Activated T-helper 1 cell treated with anti-CD3 and anti-CD28 coated beads, Interleukin-12 subunit alpha, Interleukin-12 subunit beta, Interleukin-2, Interleukin-4 antibody, amounts not matched to agents 30 ng/mL and 10 ng/mL and 1 ng/mL, durations not matched to agents 14 hours and 24 hours and 36 hours (primary cell): ENCODE data around the gene ZC3H18. TPM values are rescaled to one million over a fixed set of nuclear protein-coding genes. Genes with fewer than 3 reads are reported as not detected.
A peak's percentile ranks its signal among the peaks of the same experiment; 100 is the strongest.

Source experiments
- DNase-seq: peaks from one replicate; pipeline ENCODE4 v3.0.0; 2021; ENCODE audit warnings: low spot score
- H3K27ac Mint-ChIP-seq: one replicate; pipeline ENCODE4 v1.8.0; 2021; ENCODE audit warnings: mild to moderate bottlenecking, mixed read lengths
- H3K27me3 Mint-ChIP-seq: one replicate; pipeline ENCODE4 v1.8.0; 2022; ENCODE audit warnings: mild to moderate bottlenecking, moderate library complexity, mixed read lengths; ENCODE audit not compliant: insufficient read depth
- H3K36me3 Mint-ChIP-seq: one replicate; pipeline ENCODE4 v1.8.0; 2021; ENCODE audit warnings: low read depth, mixed read lengths
- H3K4me1 Mint-ChIP-seq: one replicate; pipeline ENCODE4 v1.8.0; 2021; ENCODE audit warnings: low read depth, mixed read lengths
- H3K4me3 Mint-ChIP-seq: one replicate; pipeline ENCODE4 v1.8.0; 2021; ENCODE audit warnings: mild to moderate bottlenecking, moderate library complexity, mixed read lengths
- H3K9me3 Mint-ChIP-seq: one replicate; pipeline ENCODE4 v1.8.0; 2021; ENCODE audit warnings: mixed read lengths
- intact Hi-C: fragments of 100-400 bp; cut with micrococcal nuclease; formaldehyde crosslinking; loops from one replicate; pipeline ENCODE4 v1.15.1; 2024
- total RNA-seq: library from RNA; stranded (reverse); gene quantifications from 2 replicates; pipeline ENCODE4 v1.2.3, GENCODE V29; 2022

ZC3H18 gene
- total RNA-seq, 1 donor from 2014 or later = 116 TPM

- Mint-ChIP-seq H3K36me3 (peaks cover 16% of the 10 kb centered on the region), H3K9me3 (no peaks in the 10 kb centered on the region), H3K4me3 (peak overlapping the region; percentile 88), H3K27me3 (no peaks in the 10 kb centered on the region), H3K27ac (peak overlapping the region; percentile 96), H3K4me1 (peaks cover 13% of the 10 kb centered on the region)
- intact Hi-C loops = loop anchor here (1.0 to 2.0 kb wide), 7 partner anchors 12 to 199 kb away; partner anchors contain the start of genes CTU2, MVD, RNF166 and SNAI3
- peak; percentile 81 for DNase-seq
Observed at GRCh38 chr16:88651276-88651988, 81.2 kb downstream of the ZC3H18 start.

GRCh38 chr16:88651989-88652761 is 82.0 kb downstream of the ZC3H18 start:
- Mint-ChIP-seq H3K27me3 (no peaks in the 10 kb centered on the region), H3K27ac (peak overlapping the region; percentile 85), H3K9me3 (no peaks in the 10 kb centered on the region), H3K36me3 (peaks cover 16% of the 10 kb centered on the region), H3K4me1 (peaks cover 13% of the 10 kb centered on the region), H3K4me3 (peak overlapping the region; percentile 11)
- intact Hi-C loops = loop anchor here (1.0 to 2.0 kb wide), 7 partner anchors 11 to 200 kb away; partner anchors contain the start of genes CTU2, MVD, RNF166 and SNAI3
- no peak for DNase-seq

GRCh38 chr16:88652762-88653063 is 82.5 kb downstream of the ZC3H18 start:
- peak overlapping the region; percentile 40 for H3K27ac Mint-ChIP-seq
- no peak overlapping the region for H3K4me3 Mint-ChIP-seq
- H3K27me3 Mint-ChIP-seq = no peaks in the 10 kb centered on the region
- H3K4me1 Mint-ChIP-seq = peaks cover 13% of the 10 kb centered on the region
- intact Hi-C loops = no loop called here
- H3K9me3 Mint-ChIP-seq = no peaks in the 10 kb centered on the region
- H3K36me3 Mint-ChIP-seq = peaks cover 16% of the 10 kb centered on the region
- DNase-seq = no peak

- Mint-ChIP-seq H3K27ac (peak overlapping the region; percentile 44), H3K4me3 (no peak overlapping the region), H3K27me3 (no peaks in the 10 kb centered on the region), H3K36me3 (peaks cover 16% of the 10 kb centered on the region), H3K9me3 (no peaks in the 10 kb centered on the region), H3K4me1 (peaks cover 13% of the 10 kb centered on the region)
- intact Hi-C loops = no loop called here
- no peak for DNase-seq
Observed at GRCh38 chr16:88653101-88653500, 82.9 kb downstream of the ZC3H18 start.

GRCh38 chr16:88653596-88654362 is 83.6 kb downstream of the ZC3H18 start:
- Mint-ChIP-seq H3K27me3 (no peaks in the 10 kb centered on the region), H3K4me1 (peaks cover 13% of the 10 kb centered on the region), H3K27ac (peak overlapping the region; percentile 44), H3K4me3 (no peak overlapping the region), H3K9me3 (no peaks in the 10 kb centered on the region), H3K36me3 (peaks cover 16% of the 10 kb centered on the region)
- DNase-seq = no peak
- intact Hi-C loops = no loop called here

GRCh38 chr16:88654363-88655052 is 84.3 kb downstream of the ZC3H18 start:
- no peak overlapping the region for H3K4me3 Mint-ChIP-seq
- no peaks in the 10 kb centered on the region for H3K27me3 Mint-ChIP-seq
- no peak overlapping the region for H3K27ac Mint-ChIP-seq
- H3K4me1 Mint-ChIP-seq = peaks cover 8% of the 10 kb centered on the region
- intact Hi-C loops = no loop called here
- no peaks in the 10 kb centered on the region for H3K9me3 Mint-ChIP-seq
- DNase-seq = no peak
- H3K36me3 Mint-ChIP-seq = peaks cover 13% of the 10 kb centered on the region

- Mint-ChIP-seq H3K36me3 (peaks cover 13% of the 10 kb centered on the region), H3K9me3 (no peaks in the 10 kb centered on the region), H3K27me3 (no peaks in the 10 kb centered on the region), H3K4me3 (no peak overlapping the region), H3K27ac (no peak overlapping the region), H3K4me1 (peaks cover 8% of the 10 kb centered on the region)
- intact Hi-C loops = no loop called here
- no peak for DNase-seq
Observed at GRCh38 chr16:88655053-88655732, 85.0 kb downstream of the ZC3H18 start.

- intact Hi-C loops = no loop called here
- H3K27me3 Mint-ChIP-seq = no peaks in the 10 kb centered on the region
- H3K4me1 Mint-ChIP-seq = peaks cover 8% of the 10 kb centered on the region
Observed at GRCh38 chr16:88655733-88656281, 85.6 kb downstream of the ZC3H18 start.

GRCh38 chr16:88656291-88656980 is 86.2 kb downstream of the ZC3H18 start:
- H3K9me3 Mint-ChIP-seq = no peaks in the 10 kb centered on the region

More at GRCh38 chr16:88655733-88656281, 85.6 kb downstream of the ZC3H18 start:
- Mint-ChIP-seq H3K36me3 (peaks cover 13% of the 10 kb centered on the region), H3K4me3 (no peak overlapping the region), H3K27ac (no peak overlapping the region), H3K9me3 (no peaks in the 10 kb centered on the region)
- no peak for DNase-seq

GRCh38 chr16:88657371-88657770 is 87.2 kb downstream of the ZC3H18 start:
- H3K36me3 Mint-ChIP-seq = peaks cover 11% of the 10 kb centered on the region
- H3K27me3 Mint-ChIP-seq = no peaks in the 10 kb centered on the region
- intact Hi-C loops = no loop called here
- no peaks in the 10 kb centered on the region for H3K9me3 Mint-ChIP-seq
- no peak overlapping the region for H3K27ac Mint-ChIP-seq
- no peak overlapping the region for H3K4me3 Mint-ChIP-seq
- H3K4me1 Mint-ChIP-seq = peaks cover 14% of the 10 kb centered on the region
- DNase-seq = no peak

More at GRCh38 chr16:88656291-88656980, 86.2 kb downstream of the ZC3H18 start:
- intact Hi-C loops = no loop called here
- H3K27ac Mint-ChIP-seq = no peak overlapping the region
- no peak overlapping the region for H3K4me3 Mint-ChIP-seq
- no peaks in the 10 kb centered on the region for H3K27me3 Mint-ChIP-seq
- H3K36me3 Mint-ChIP-seq = peaks cover 12% of the 10 kb centered on the region
- peaks cover 9% of the 10 kb centered on the region for H3K4me1 Mint-ChIP-seq
- no peak for DNase-seq

GRCh38 chr16:88658714-88659113 is 88.5 kb downstream of the ZC3H18 start:
- H3K4me3 Mint-ChIP-seq = no peak overlapping the region
- peaks cover 14% of the 10 kb centered on the region for H3K4me1 Mint-ChIP-seq
- intact Hi-C loops = no loop called here
- H3K9me3 Mint-ChIP-seq = no peaks in the 10 kb centered on the region
- no peaks in the 10 kb centered on the region for H3K27me3 Mint-ChIP-seq
- H3K27ac Mint-ChIP-seq = no peak overlapping the region
- no peak for DNase-seq
- peaks cover 8% of the 10 kb centered on the region for H3K36me3 Mint-ChIP-seq
